Measurements from ENCODE around the gene DPF1.

The DPF1 gene

DNA sequence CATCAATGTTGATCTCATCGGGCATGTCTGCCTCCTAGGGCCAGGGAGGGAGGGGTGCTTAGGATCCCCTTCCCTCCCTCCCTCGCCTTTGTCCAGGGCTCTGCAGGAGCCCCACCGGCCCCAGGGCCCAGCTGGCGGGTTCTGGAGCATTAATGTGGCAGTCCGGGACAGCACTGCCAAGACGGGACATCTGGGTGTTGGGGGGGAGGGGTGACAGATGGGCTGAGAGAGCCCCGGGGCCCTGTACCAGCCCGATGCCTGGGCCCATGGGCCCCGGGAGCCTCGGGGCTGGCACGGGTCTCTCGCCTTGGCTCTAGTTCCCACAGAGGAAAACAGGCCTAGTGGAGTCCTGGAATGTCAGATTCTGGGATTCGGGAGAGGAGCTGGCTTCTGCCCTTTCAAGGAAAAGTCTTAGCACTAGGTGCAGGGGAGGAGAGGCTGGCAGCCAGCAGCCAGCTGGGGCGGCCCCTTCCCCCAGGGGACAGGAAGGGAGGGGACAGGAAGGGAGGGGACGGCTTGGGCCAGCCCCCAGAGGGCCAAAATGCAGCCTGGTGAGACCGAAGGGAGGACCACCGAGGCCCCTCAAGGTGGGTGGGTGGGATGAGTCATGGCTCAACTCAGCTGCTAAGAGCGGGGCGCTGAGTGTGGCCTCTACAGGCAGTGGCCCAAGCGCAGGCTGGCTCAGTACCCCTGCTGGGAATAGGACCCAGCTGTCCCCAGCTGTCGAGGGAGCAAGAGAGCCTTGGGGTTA lies 29.1 kb upstream of the DPF1 start:
- Histone ChIP-seq H3K4me3 (ENCODE audit: low read depth, low read length) (no peak overlapping the region), H3K27ac (ENCODE audit: extremely low read depth, low read depth, low read length) (no peak overlapping the region), H3K9me3 (ENCODE audit: control insufficient read depth, insufficient read depth, low read depth, low read length) (no peaks in the 10 kb centered on the region), H3K4me1 (ENCODE audit: control insufficient read depth, insufficient read depth, low read length) (peaks cover 19% of the 10 kb centered on the region), H3K36me3 (ENCODE audit: control insufficient read depth in 2 of 2, insufficient read depth in 1 of 2, low read length in 2 of 2) (no peaks in the 10 kb centered on the region)
- ChIA-PET POLR2A (interaction anchor here (0.5 to 1.0 kb wide), 3 partner anchors 60 to 785 kb away, joined by 3 to 4 read pairs (median 3); partner anchors contain the start of gene PSMD8), CTCF (interaction anchor here (1.1 to 3.2 kb wide), 3 partner anchors 10 to 350 kb away, joined by 3 to 21 read pairs (median 15); partner anchors contain the start of gene CATSPERG)
- TF ChIP-seq ZBTB20 (tag by site-specific recombination; IDR thresholded peaks at IDR 0.05) (peak; percentile 56; the same call in 1 of the 2 replicates), WT1 (tag by site-specific recombination; IDR thresholded peaks at IDR 0.05) (peak; percentile 69; the same call in 1 of the 2 replicates), ZNF514 (tag by site-specific recombination; IDR thresholded peaks at IDR 0.05) (no peak), KLF1 (tag by site-specific recombination; IDR thresholded peaks at IDR 0.05) (peak; percentile 70), ZIC2 (tag by site-specific recombination; IDR thresholded peaks at IDR 0.05) (peak; percentile 74), ZFHX2 (tag by site-specific recombination; conservative IDR thresholded peaks at IDR 0.05) (peak; percentile 50; the same call in 1 of the 2 replicates), ZNF140 (tag by site-specific recombination; IDR thresholded peaks at IDR 0.05) (no peak), ZBTB8A (tag by site-specific recombination; IDR thresholded peaks at IDR 0.05) (peak; percentile 64), ZNF596 (tag by site-specific recombination; IDR thresholded peaks at IDR 0.05) (no peak), ZNF10 (tag by site-specific recombination; IDR thresholded peaks at IDR 0.05) (no peak), SP2 (tag by site-specific recombination; IDR thresholded peaks at IDR 0.05) (peak; percentile 42), ZNF132 (tag by site-specific recombination; IDR thresholded peaks at IDR 0.05; ENCODE audit: borderline replicate concordance) (no peak)
- TF ChIP-seq, protein P1, sequence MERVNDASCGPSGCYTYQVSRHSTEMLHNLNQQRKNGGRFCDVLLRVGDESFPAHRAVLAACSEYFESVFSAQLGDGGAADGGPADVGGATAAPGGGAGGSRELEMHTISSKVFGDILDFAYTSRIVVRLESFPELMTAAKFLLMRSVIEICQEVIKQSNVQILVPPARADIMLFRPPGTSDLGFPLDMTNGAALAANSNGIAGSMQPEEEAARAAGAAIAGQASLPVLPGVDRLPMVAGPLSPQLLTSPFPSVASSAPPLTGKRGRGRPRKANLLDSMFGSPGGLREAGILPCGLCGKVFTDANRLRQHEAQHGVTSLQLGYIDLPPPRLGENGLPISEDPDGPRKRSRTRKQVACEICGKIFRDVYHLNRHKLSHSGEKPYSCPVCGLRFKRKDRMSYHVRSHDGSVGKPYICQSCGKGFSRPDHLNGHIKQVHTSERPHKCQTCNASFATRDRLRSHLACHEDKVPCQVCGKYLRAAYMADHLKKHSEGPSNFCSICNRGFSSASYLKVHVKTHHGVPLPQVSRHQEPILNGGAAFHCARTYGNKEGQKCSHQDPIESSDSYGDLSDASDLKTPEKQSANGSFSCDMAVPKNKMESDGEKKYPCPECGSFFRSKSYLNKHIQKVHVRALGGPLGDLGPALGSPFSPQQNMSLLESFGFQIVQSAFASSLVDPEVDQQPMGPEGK (tag by site-specific recombination; IDR thresholded peaks at IDR 0.05) = peak; percentile 10
- TF ChIP-seq, protein P2, sequence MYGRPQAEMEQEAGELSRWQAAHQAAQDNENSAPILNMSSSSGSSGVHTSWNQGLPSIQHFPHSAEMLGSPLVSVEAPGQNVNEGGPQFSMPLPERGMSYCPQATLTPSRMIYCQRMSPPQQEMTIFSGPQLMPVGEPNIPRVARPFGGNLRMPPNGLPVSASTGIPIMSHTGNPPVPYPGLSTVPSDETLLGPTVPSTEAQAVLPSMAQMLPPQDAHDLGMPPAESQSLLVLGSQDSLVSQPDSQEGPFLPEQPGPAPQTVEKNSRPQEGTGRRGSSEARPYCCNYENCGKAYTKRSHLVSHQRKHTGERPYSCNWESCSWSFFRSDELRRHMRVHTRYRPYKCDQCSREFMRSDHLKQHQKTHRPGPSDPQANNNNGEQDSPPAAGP (tag by site-specific recombination; IDR thresholded peaks at IDR 0.05) = peak; percentile 86; the same call in 1 of the 2 replicates

DNA sequence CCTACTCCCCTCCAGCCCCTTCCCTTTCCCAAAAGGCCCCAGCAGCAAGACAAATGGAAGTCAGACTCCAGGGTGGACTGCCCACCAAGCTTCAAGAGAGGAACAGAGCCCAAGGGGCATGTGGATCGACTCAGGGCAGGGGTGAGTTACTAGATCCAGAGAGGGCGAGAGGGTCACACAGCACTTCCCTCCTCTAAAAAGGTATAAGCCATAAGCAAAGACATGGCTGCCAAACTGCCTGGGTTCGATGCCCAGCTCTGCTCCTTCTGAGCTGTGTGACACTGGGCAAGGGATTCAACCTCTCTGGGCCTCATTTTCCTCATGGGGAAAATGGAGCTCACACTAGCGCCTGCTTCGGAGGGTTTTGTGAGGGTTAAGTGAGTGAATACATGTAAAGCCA lies 28.4 kb upstream of the DPF1 start:
- Histone ChIP-seq H3K4me1 (ENCODE audit: control insufficient read depth, insufficient read depth, low read length) (peaks cover 19% of the 10 kb centered on the region), H3K27ac (ENCODE audit: extremely low read depth, low read depth, low read length) (no peak overlapping the region), H3K36me3 (ENCODE audit: control insufficient read depth in 2 of 2, insufficient read depth in 1 of 2, low read length in 2 of 2) (no peaks in the 10 kb centered on the region), H3K4me3 (ENCODE audit: low read depth, low read length) (no peak overlapping the region), H3K9me3 (ENCODE audit: control insufficient read depth, insufficient read depth, low read depth, low read length) (no peaks in the 10 kb centered on the region)
- ChIA-PET POLR2A (interaction anchor here (0.5 to 1.0 kb wide), 3 partner anchors 60 to 784 kb away, joined by 3 to 4 read pairs (median 3); partner anchors contain the start of gene PSMD8), CTCF (interaction anchor here (0.5 to 3.2 kb wide), 7 partner anchors 9 to 350 kb away, joined by 3 to 21 read pairs (median 4); partner anchors contain the start of gene CATSPERG)
- TF ChIP-seq, protein P3, sequence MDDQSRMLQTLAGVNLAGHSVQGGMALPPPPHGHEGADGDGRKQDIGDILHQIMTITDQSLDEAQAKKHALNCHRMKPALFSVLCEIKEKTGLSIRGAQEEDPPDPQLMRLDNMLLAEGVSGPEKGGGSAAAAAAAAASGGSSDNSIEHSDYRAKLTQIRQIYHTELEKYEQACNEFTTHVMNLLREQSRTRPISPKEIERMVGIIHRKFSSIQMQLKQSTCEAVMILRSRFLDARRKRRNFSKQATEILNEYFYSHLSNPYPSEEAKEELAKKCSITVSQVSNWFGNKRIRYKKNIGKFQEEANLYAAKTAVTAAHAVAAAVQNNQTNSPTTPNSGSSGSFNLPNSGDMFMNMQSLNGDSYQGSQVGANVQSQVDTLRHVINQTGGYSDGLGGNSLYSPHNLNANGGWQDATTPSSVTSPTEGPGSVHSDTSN (CRISPR knock-in tag; IDR thresholded peaks at IDR 0.05) = no peak
- TF ChIP-seq ZBTB17 (tag by site-specific recombination; IDR thresholded peaks at IDR 0.05) = no peak
- TF ChIP-seq, protein P1 (tag by site-specific recombination; IDR thresholded peaks at IDR 0.05) = no peak
- no peak for TF ChIP-seq ZNF114 (tag by site-specific recombination; IDR thresholded peaks at IDR 0.05)
- no peak for TF ChIP-seq ZNF510 (tag by site-specific recombination; IDR thresholded peaks at IDR 0.05; ENCODE audit: insufficient replicate concordance)
- TF ChIP-seq, protein P4, sequence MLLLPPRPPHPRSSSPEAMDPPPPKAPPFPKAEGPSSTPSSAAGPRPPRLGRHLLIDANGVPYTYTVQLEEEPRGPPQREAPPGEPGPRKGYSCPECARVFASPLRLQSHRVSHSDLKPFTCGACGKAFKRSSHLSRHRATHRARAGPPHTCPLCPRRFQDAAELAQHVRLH (tag by site-specific recombination; IDR thresholded peaks at IDR 0.05) = peak; percentile 27; the same call in 1 of the 2 replicates
- TF ChIP-seq ZNF292 (tag by site-specific recombination; IDR thresholded peaks at IDR 0.05; ENCODE audit: borderline replicate concordance, low read depth) = no peak
- TF ChIP-seq, protein P5, sequence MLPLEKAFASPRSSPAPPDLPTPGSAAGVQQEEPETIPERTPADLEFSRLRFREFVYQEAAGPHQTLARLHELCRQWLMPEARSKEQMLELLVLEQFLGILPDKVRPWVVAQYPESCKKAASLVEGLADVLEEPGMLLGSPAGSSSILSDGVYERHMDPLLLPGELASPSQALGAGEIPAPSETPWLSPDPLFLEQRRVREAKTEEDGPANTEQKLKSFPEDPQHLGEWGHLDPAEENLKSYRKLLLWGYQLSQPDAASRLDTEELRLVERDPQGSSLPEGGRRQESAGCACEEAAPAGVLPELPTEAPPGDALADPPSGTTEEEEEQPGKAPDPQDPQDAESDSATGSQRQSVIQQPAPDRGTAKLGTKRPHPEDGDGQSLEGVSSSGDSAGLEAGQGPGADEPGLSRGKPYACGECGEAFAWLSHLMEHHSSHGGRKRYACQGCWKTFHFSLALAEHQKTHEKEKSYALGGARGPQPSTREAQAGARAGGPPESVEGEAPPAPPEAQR (tag by site-specific recombination; IDR thresholded peaks at IDR 0.05) = no peak
- TF ChIP-seq ZNF121 (tag by site-specific recombination; IDR thresholded peaks at IDR 0.05) = peak; percentile 20; the same call in 1 of the 2 replicates
- peak; percentile 98; the same call in 1 of the 2 replicates for TF ChIP-seq ZNF768 (tag by site-specific recombination; IDR thresholded peaks at IDR 0.05)
- TF ChIP-seq ZNF664 (tag by site-specific recombination; IDR thresholded peaks at IDR 0.05) = peak; percentile 61; the same call in 1 of the 2 replicates

Measured in HEK293 (cell line).